ENCODE measurements around the gene LRRC45.

- TF ChIP-seq, protein P1, sequence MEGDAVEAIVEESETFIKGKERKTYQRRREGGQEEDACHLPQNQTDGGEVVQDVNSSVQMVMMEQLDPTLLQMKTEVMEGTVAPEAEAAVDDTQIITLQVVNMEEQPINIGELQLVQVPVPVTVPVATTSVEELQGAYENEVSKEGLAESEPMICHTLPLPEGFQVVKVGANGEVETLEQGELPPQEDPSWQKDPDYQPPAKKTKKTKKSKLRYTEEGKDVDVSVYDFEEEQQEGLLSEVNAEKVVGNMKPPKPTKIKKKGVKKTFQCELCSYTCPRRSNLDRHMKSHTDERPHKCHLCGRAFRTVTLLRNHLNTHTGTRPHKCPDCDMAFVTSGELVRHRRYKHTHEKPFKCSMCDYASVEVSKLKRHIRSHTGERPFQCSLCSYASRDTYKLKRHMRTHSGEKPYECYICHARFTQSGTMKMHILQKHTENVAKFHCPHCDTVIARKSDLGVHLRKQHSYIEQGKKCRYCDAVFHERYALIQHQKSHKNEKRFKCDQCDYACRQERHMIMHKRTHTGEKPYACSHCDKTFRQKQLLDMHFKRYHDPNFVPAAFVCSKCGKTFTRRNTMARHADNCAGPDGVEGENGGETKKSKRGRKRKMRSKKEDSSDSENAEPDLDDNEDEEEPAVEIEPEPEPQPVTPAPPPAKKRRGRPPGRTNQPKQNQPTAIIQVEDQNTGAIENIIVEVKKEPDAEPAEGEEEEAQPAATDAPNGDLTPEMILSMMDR (conservative IDR thresholded peaks at IDR 0.05 in 1 of 2, IDR thresholded peaks at IDR 0.05 in 1 of 2; ENCODE audit: extremely low read depth in 1 of 2, insufficient read depth in 1 of 2, low read depth in 1 of 2, low read length in 2 of 2): no peak
- no peak for TF ChIP-seq EZH2 (IDR thresholded peaks at IDR 0.05; ENCODE audit: borderline replicate concordance, low read length)
Observed at GRCh38 chr17:82047914-82048570, 24.9 kb downstream of the LRRC45 start.
